GM11168 (cell line): ENCODE measurements around the gene CCDC120.

ENCODE experiments used
- in situ Hi-C: fragments of 300-500 bp; cut with MboI; formaldehyde crosslinking; loops from one replicate; pipeline ENCODE4 v1.12.0; 2022; ENCODE audit warnings: low sequenced_read_pairs; ENCODE audit not compliant: unreplicated experiment

Gene CCDC120

GRCh38 chrX:49060914-49061313, 2.1 kb downstream of the CCDC120 start:
- in situ Hi-C loops = no loop called here

DNA sequence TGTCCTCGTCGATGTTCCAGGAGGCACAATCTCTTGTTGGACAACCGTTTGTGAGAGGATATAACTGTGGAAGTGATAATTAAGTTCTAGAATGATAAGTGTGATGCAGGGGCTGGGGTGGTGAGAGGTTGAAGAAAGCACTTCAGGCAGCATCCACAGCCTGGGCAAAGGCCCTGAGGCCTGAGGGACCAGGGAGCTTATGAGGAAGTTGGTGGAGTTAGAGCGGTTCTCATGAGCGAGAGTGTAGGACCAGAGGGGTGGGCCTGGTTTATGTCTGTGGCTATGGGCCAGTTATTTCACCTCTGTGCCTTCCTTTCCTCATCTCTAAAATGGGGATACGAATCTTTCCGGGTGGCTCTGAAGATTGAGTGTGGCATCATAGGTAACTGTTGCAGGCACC, 2.7 kb downstream of the CCDC120 start:
- in situ Hi-C loops = no loop called here

- in situ Hi-C loops = no loop called here
Observed at GRCh38 chrX:49061916-49062315, 3.1 kb downstream of the CCDC120 start.

DNA sequence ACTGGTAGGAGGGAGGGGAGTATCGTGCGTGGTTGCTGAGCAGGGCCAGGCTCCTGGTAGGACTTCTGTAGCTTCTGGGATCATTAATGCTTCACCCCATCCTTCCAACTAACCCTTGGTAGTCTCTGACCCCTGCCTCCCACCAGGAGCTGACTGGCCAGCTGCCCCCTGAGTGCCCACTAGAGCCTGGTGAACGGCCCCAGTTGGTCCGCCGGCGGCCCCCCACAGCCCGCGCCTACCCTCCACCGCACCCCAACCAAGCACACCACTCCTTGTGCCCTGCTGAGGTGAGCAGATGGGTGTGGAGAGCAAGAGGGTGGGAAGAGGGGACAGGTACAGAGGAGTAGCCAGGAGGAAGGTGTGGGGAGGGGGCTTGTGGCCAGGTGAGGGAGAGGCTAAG, 4.9 kb downstream of the CCDC120 start:
- in situ Hi-C loops = no loop called here

- in situ Hi-C loops = no loop called here
Observed at GRCh38 chrX:49064303-49064702, 5.5 kb downstream of the CCDC120 start.

DNA sequence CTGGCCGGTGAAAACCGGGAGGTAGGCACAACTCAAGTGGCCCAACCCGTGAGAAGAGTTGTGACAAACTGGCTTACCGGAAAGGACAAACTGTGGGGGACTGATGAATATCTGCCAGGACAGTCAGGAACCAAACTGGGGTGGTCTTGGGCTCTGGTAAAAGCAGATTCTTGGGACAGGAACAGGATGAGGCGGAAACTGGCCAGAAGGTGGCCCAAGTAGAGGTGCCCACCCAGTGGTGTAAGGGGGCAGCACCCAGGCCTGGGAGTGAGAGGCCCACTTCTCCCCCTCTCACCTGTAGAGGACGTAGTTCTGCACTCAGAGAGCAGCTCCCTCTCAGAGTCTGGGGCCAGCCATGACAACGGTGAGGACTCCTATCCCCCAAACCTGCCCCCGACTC, 5.9 kb downstream of the CCDC120 start:
- in situ Hi-C loops = no loop called here

- in situ Hi-C loops = no loop called here
Observed at GRCh38 chrX:49066278-49066677, 7.5 kb downstream of the CCDC120 start.

GRCh38 chrX:49066690-49067089, 7.9 kb downstream of the CCDC120 start:
- in situ Hi-C loops = no loop called here

GRCh38 chrX:49067285-49068120, 8.7 kb downstream of the CCDC120 start:
- in situ Hi-C loops = no loop called here

DNA sequence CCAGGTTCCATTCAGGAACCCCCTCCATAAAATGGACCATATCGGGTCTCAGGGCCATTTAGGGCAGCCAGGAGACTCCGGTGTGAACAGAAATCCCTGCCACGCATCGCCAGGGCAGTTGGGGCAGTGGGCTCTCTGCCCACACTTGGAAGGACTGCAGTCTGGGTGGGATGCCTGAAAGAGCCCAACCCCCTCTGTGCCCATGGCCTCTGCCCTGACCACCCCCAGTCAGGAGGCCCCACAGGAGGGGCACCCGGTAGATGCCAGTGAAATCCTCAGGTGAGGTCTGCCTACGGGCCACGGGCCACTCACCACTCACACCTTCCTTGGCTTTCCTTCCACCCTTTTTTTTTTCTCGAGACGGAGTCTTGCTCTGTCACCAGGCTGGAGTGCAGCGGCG, 10.2 kb downstream of the CCDC120 start:
- in situ Hi-C loops = no loop called here

- in situ Hi-C loops = no loop called here
Observed at GRCh38 chrX:49070988-49071387, 12.2 kb downstream of the CCDC120 start.

DNA sequence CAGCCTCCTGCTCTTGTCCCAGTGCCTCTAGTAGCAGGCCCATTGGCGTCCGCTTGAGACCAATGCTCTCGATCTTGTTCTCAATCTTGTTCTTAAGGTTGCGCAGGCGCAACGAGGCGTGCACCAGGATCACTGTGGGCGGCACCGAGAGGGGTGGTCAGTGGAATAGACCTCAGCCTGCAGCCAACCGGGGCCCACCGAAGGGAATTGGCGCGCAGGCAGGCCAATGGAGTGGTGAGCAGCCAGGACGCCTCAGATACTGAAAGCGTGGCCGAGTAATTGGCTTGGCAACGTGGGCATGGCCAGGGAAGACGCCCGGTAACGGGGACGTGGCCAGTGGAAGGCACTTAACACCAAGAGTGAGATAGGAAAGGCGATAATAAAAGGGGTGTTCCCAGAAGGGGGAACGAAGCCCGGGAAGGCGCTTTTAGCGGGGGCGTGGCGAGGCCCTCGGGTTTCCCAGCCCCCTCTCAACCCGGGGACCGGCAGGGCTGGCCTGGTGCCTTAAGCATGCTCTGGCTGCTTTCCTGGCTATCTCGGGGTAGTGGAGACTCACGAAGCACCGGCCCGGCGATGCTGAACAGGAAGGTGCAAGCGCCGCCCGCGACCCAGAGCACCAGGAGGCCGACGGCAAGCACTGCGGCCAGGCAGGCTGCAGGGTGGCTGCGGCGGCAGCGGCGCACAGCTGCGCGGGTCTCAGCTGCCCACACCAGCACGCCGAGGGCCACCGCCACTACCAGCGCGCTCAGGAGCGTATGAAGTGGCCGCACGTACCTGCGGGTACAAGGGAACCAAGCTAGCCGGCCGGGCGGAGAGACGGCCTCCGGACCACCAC, 13.3 kb downstream of the CCDC120 start:
- in situ Hi-C loops = no loop called here

DNA sequence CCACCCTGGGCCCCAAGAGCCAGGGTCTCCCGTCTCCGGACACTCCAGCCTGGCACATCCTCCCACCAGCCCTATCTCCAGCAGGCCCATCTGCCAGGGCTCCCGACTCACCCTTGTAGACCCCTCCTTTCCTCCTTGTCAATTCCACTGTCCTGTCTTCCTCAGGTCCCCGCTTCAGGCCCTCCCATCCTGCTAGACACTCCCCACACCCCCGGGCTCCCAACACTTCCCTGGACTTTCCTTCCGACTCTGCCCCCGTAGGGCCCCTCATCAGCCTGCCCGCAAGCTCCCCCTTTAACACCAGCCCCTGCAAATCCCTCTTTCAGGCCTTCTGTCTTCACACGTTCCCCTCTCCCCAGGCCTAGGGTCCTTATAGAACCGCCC, 13.9 kb downstream of the CCDC120 start:
- in situ Hi-C loops = no loop called here

GRCh38 chrX:49073601-49074575, 15.1 kb downstream of the CCDC120 start, which contains the start of gene PRAF2:
TSS of gene PRAF2 (minus strand) at chrX:49074002. CDS start at chrX:49073987, 15 bp downstream.
- in situ Hi-C loops = no loop called here

GRCh38 chrX:49075347-49075746, 16.5 kb downstream of the CCDC120 start:
- in situ Hi-C loops = no loop called here

DNA sequence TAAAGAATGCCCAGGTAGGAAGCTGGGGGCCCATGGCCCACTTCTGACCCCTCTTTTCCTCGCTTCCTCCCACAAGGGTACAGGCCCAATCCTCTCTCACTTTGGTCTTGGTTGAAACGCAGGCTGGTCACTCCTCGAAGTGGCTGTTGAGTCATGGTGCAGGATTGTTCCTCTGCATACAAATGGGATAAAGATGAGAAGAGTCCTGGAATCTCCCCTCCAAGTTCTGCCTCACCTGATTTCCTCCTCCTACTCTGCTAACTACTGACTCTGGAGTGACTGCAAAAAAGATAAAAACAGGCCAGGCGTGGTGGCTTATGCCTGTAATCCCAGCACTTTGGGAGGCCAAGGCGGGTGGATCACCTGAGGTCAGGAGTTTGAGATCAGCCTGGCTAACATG, 19.1 kb downstream of the CCDC120 start:
- in situ Hi-C loops = no loop called here

DNA sequence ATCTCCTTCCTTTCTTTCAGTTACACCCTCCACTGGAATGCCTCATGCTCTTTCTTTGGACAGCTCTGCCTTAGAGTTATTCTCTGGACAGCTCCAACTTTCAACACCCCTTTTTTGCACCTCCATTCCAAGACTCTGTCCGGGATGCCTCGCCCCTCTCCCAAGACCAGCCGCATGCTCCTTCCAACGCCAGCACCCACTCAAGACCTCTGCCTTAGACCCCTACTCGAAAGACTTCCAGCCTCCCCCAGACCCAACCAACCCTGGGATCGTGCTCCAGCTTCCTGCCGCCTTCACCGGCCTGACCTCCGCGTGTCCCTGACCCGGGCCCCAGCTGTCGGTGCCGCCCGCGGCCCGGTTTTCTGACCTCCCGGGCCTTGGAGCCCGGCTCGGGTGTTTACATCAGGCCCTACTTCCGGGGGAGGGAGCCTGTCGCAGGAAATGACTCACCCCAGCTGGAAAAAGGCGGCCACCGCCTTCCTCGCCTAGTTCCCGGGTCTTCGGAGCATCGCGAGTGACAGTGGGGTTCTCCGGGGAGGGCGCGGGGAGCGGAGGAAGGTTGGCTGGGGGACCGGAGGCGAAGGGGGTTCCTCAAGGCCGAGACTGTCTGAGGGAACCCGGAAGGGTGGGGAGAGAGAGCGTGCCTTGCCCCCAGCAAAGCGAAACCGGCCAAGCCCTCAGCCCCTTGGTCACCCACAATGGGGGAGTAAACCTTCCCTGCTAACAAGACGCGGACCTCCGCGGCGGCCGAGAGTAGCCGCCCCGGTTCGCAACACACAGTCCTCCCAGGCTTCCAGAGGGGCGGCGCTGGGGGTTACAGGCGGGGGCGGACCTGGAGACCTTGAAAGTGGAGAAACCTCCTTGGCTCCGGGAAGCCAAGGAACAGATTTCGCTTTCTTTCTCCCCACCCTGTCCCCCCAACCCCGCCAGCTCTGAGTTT, 21.0 kb downstream of the CCDC120 start, which contains the start of gene WDR45:
Gene WDR45 (minus strand): TSS at position 399 of the 940 bp plus-strand sequence. CDS start 1,792 bp downstream, outside the sequence.
- in situ Hi-C loops = no loop called here

- in situ Hi-C loops = no loop called here
Observed at GRCh38 chrX:49082271-49082871, 23.6 kb downstream of the CCDC120 start.

DNA sequence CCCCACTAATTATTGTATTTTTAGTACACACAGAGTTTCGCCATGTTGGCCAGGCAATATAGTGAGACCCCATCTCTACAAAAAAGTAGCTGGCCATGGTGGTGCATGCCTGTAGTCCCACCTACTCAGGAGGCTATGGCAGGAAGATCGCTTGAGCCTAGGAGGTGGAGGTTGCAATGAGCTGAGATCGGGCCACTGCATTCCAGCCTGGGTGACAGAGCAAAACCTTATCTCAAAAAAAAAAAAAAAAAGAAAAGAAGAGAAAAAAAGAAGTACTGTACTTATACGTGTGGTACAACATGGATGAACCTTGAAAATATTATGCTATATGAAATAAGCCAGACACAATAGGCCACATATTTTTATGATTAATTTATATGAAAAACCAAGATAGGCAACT, 30.8 kb downstream of the CCDC120 start:
- in situ Hi-C loops = no loop called here
